K562 (cell line): ENCODE data around the gene KCND3. TPM values are rescaled to one million over a fixed set of nuclear protein-coding genes. Genes with fewer than 3 reads are reported as not detected.
A peak's percentile ranks its signal among the peaks of the same experiment; 100 is the strongest.

Source experiments
- AFF1 ChIP-seq, 2 experiments: fragments of 450-650 bp; IDR thresholded peaks; 2 replicates each; pipeline ENCODE4 v1.6.1; 2018; ENCODE audit warnings: mild to moderate bottlenecking in 2 of 2, low read depth in 1 of 2; ENCODE audit not compliant: partially characterized antibody in 2 of 2
- E2F4 ChIP-seq: sonication (generic); formaldehyde crosslinking; IDR thresholded peaks from 2 replicates; pipeline ENCODE4 v1.8.0; 2022; ENCODE audit warnings: mild to moderate bottlenecking, low read depth, missing genetic modification reagents
- MLX ChIP-seq, 2 experiments: fragments of 450-650 bp in 1 of 2; sonication (generic) in 1 of 2; formaldehyde crosslinking; conservative IDR thresholded peaks; 2 replicates each; pipeline versions ENCODE4 v1.4.0 to v1.8.1; 2020 to 2022; ENCODE audit warnings: mild to moderate bottlenecking in 1 of 2, missing genetic modification reagents in 1 of 2
- NKRF ChIP-seq: fragments of 450-650 bp; IDR thresholded peaks from 2 replicates; pipeline ENCODE4 v1.6.1; 2016; ENCODE audit warnings: borderline replicate concordance
- NR3C1 ChIP-seq: sonication (generic); formaldehyde crosslinking; IDR thresholded peaks from 2 replicates; pipeline ENCODE4 v1.8.1; 2022; ENCODE audit warnings: missing genetic modification reagents
- PRMT5 ChIP-seq: sonication (generic); formaldehyde crosslinking; IDR thresholded peaks from 2 replicates; pipeline ENCODE4 v1.5.0; 2020; ENCODE audit warnings: missing genetic modification reagents
- RBM14 ChIP-seq: fragments of 200-400 bp; formaldehyde crosslinking; IDR thresholded peaks from 2 replicates; pipeline ENCODE4 v1.6.1; 2018; ENCODE audit warnings: low read depth, mild to moderate bottlenecking, low read length, moderate library complexity, borderline replicate concordance; ENCODE audit not compliant: insufficient read depth
- RBM22 ChIP-seq: fragments of 200-400 bp; formaldehyde crosslinking; IDR thresholded peaks from 2 replicates; pipeline ENCODE4 v1.6.1; 2018; ENCODE audit warnings: low read length, low read depth; ENCODE audit not compliant: poor library complexity, severe bottlenecking
- RBM39 ChIP-seq: fragments of 200-400 bp; formaldehyde crosslinking; optimal IDR thresholded peaks from 2 replicates; pipeline ENCODE3; 2018; ENCODE audit warnings: low read depth, low read length
- SETDB1 ChIP-seq: IDR thresholded peaks from one replicate; pipeline ENCODE4 v1.6.1; 2012; ENCODE audit warnings: low read length, control low read depth, inconsistent platforms
- ZBTB12 ChIP-seq: fragments of 250-450 bp; sonication (Bioruptor Pico); IDR thresholded peaks from 2 replicates; pipeline ENCODE4 v1.4.0; 2020
- ZNF280A ChIP-seq: fragments of 450-650 bp; IDR thresholded peaks from 2 replicates; pipeline ENCODE4 v1.6.1; 2018; ENCODE audit warnings: mild to moderate bottlenecking, low read depth; ENCODE audit not compliant: partially characterized antibody
- ZNF445 ChIP-seq: fragments of 250-450 bp; sonication (Bioruptor Pico); IDR thresholded peaks from 2 replicates; pipeline ENCODE4 v1.4.0; 2020; ENCODE audit warnings: low read depth, mild to moderate bottlenecking, moderate library complexity
- polyA plus RNA-seq, 8 experiments: library from polyadenylated mRNA; depleted of rRNA in 4 of 8; stranded (reverse) in 5 of 8; unstranded in 3 of 8; fragments of >200 nt; fragmentation: Nextera tagmentation in 2 of 8; fragmentation: Illumina TruSeq in 1 of 8; extraction: Ambion mirVana in 2 of 8; extraction: Trizol in 1 of 8; gene quantifications; 2 replicates each; pipeline versions ENCODE4 v1.2.1 to v1.2.3, GENCODE V29; 2011 to 2014; ENCODE audit warnings: inconsistent platforms in 1 of 8, missing spikeins in 1 of 8
- total RNA-seq, 7 experiments: library from RNA; depleted of rRNA in 6 of 7; stranded (reverse); fragments of >200 nt in 6 of 7; fragmentation: Illumina TruSeq in 2 of 7; extraction: Trizol in 2 of 7; gene quantifications; 2 replicates each; pipeline versions ENCODE4 v1.2.1 to v1.2.3, GENCODE V29; 2011 to 2021; ENCODE audit warnings: low replicate concordance in 1 of 7

Gene KCND3
- total and polyA plus RNA-seq, 9 of the 15 experiments (the other 6 are each of a cell fraction or from before 2014, with no cell fraction given): not detected

- TF ChIP-seq ZNF280A (no peak), PRMT5 (CRISPR knock-in tag) (no peak), MLX (CRISPR knock-in tag; conservative IDR thresholded peaks at IDR 0.05) (no peak), AFF1 (IDR thresholded peaks at IDR 0.05; ENCODE audit: low read depth in 1 of 2, partially characterized antibody in 2 of 2) (no peak), ZNF445 (CRISPR knock-in tag) (no peak), NKRF (no peak), ZBTB12 (CRISPR knock-in tag) (no peak), RBM14 (no peak), E2F4 (CRISPR knock-in tag) (peak; percentile 81; the same call in 1 of the 2 replicates), NR3C1 (CRISPR knock-in tag) (peak; percentile 97), RBM22 (no peak), RBM39 (no peak), SETDB1 (no peak)
Observed at GRCh38 chr1:111739194-111739924, 250.1 kb downstream of the KCND3 start, which contains the start of gene INKA2 (continued).
